LoVo (cell line): ENCODE measurements around the gene ATRX.
"Not testable (repeated sequence)": the region's sequence is repeated elsewhere in the genome, so short reads cannot be mapped to it uniquely, and the experiment has no call there.

Experiments used
- DNase-seq: peaks from one replicate; pipeline ENCODE4 v3.0.0-alpha.2; 2016; ENCODE audit warnings: low spot score

The ATRX gene

GRCh38 chrX:77621453-77621852 is 164.6 kb downstream of the ATRX start:
- DNase-seq = not testable (repeated sequence)

DNA sequence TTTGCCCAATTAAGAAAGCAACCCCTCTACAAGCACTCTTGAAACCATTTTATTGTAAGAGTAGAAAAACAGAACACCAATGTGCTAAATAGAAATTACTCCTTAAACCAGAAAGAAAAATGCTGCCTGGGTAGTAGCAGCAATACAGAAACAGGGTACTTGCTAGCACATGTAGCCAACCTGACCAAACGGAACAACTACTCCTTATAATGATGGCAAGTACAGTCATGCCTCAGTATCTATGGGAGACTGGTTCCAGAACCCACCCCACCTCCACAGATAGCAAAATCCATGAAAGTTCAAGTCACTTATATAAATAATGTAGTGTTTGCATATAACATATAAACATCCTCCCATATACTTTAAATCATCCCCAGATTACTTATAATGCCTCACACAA is 168.8 kb downstream of the ATRX start:
- DNase-seq = no peak

DNA sequence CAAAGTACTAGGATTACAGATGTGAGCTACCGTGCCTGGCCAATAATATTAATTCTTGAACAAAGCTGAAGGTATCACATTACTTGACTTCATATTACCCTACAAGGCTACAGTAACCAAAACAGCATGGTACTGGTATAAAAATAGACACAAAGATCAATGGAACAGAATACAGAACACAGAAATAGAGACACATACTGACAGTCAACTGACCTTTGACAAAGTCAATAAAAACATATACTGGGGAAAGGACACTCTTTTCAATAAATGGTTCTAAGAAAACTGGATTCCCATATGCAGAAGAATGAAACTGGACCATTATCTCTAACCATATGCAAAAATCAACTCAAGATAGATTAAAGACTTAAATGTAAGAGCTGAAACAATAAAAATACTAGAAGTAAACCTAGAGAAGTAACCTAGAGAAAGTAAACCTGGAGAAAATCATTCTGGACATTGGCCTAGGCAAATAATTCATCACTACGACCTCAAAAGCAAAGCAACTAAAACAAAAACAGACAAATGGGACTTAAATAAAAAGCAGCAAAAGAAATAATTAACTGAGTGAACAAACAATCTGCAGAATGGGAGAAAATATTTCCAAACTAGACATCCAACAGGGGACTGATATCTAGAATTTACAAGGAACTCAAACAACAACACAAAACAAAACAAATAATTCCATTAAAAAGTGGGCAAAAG is 182.2 kb downstream of the ATRX start:
- no peak for DNase-seq

DNA sequence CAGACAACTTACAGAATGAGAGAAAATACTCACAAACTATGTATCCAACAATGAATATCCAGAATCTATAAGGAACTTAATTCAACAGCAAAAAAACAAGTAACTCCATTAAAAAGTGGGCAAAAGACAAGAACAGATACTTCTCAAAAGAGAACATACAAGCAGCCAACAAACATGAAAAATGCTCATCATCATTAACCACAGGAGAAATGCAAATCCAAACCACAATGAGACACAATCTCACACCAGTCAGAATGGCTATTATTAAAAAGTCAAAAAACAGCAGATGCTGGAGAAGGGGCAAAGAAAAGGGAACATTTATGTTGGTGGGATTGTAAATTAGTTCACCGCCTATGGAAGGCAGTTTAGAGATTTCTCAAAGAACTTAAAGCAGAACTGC is 188.5 kb downstream of the ATRX start:
- no peak for DNase-seq

GRCh38 chrX:77597090-77597489 is 188.9 kb downstream of the ATRX start:
- no peak for DNase-seq

DNA sequence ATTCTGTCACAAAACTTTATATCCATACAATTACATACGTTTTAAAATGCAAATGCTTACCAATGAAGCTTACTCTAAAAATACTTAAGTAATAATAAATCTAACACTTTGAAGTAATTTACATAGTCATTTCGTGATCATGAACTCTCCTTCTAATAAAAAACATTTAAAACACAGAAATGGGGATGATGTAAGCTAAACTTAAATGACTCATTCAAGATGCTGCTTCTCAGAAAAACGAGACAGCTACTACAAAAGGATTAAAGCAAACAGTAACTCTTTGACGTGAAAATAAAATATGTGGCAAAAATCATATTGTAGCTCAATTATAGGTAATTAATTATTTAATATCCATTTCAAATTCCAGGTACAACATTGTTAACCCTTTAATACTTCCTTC is 190.2 kb downstream of the ATRX start:
- DNase-seq = no peak

GRCh38 chrX:77572322-77572721 is 213.7 kb downstream of the ATRX start:
- DNase-seq = no peak

- no peak for DNase-seq
Measured at GRCh38 chrX:77565278-77565677, 220.7 kb downstream of the ATRX start.

DNA sequence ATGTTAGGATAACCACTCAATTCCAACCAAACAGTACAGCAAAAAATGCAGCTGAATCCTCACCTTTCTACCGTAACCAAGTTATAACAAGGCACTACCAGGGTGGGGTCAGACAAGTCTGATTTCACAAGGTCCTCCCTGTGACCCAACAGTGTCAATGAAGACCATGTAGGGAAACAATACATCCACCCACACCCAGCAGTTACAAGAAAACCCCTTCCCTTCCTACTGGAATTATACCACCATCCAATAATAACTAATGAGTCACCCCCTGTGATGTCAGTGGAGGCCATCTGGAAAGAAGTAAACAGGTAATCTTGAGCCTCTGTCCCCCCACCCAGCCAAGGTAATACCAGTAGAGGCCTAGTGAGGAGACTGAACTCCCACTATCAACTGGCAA is 221.2 kb downstream of the ATRX start:
- no peak for DNase-seq

DNA sequence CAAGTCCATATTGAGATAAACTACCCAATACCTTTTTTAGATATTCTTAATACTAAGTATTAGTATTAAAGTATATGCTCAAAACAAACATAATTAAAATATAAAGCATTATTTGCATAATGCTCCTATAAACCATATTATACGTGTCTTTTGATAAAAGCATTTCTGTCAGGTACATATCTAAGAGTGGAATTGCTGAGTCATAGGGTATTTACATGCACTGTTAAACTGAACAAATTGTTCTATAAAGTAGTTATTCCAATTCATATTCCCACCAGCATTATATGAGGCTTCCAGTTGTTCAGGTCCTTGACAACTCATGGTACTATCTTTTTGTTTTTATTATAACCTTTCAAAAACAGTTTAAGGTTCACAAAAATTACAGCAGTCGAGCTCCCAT is 224.6 kb downstream of the ATRX start:
- DNase-seq = no peak

- no peak for DNase-seq
Measured at GRCh38 chrX:77556276-77556675, 229.7 kb downstream of the ATRX start.

- no peak for DNase-seq
Measured at GRCh38 chrX:77548751-77549150, 237.3 kb downstream of the ATRX start.

GRCh38 chrX:77539778-77540177 is 246.2 kb downstream of the ATRX start:
- DNase-seq = not testable (repeated sequence)

DNA sequence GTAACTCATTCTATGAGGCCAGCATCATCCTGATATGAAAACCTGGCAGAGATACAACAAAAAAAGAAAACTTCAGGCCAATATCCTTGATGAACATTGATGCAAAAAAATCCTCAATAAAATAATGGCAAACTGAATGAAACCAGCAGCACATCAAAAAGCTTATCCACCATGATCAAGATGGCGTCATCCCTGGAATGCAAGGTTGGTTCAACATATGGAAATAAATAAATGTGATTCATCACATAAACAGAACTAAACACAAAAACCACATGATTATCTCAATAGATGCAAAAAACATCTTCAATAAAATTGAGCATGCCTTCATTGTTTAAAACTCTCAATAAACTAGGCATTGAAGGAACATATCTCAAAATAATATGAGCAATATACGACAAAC is 254.8 kb downstream of the ATRX start:
- not testable (repeated sequence) for DNase-seq

- DNase-seq = no peak
Measured at GRCh38 chrX:77528034-77528433, 258.0 kb downstream of the ATRX start.

DNA sequence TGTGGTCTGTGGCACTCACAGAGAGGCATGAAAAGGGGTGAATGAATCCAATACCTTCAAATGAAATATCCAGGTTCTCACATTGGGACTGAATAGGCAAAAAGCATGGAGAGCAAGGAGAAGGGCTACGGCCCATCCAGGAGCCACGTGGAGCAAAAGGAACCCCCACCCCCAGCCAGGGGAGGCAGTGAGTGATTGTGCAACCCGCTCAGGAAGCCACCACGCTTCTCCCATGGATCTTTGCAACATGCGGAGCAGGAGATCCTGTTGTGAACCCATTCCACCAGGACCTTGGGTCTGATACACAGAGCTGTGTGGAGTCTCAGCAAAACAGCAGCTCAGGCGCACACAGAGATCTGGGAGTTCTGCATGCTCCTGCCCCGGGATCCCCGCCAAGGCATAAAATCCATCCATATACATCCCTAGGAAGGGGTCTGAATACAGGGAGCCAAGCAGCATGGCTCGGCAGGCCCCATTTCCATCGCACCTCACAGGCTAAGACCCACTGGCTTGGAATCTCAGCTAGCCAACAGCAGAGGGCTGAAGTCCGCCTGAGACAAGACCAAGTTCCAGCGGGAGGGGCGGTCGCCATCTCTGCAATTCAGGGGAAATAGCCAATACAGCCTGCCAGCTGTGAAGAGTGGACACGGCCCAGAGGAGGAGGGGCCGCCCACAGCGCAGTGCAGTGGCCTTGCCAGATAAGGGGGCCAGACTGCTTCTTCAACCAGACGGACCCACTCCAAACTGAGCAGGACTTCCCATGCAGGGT is 258.6 kb downstream of the ATRX start:
- DNase-seq = no peak

DNA sequence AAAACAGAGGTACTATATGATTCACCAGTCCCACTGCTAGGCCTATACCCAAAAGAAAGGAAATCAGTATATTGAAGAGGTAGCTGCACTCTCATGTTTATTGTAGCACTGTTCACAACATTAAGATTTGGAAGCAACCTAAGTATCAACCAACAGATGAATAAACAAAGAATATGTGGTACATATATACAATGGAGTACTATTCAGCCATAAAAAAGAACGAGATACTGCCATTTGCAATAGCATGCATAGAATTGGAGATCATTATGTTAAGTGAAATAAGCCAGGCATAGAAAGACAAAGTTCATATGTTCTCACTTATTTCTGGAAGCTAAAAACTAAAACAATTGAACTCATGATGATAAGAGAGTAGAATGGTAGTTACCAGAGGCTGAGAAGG is 266.3 kb downstream of the ATRX start:
- no peak for DNase-seq

- no peak for DNase-seq
Measured at GRCh38 chrX:77514177-77514576, 271.8 kb downstream of the ATRX start.

GRCh38 chrX:77510007-77510406 is 276.0 kb downstream of the ATRX start:
- DNase-seq = no peak

- DNase-seq = no peak
Measured at GRCh38 chrX:77505227-77505626, 280.8 kb downstream of the ATRX start.

DNA sequence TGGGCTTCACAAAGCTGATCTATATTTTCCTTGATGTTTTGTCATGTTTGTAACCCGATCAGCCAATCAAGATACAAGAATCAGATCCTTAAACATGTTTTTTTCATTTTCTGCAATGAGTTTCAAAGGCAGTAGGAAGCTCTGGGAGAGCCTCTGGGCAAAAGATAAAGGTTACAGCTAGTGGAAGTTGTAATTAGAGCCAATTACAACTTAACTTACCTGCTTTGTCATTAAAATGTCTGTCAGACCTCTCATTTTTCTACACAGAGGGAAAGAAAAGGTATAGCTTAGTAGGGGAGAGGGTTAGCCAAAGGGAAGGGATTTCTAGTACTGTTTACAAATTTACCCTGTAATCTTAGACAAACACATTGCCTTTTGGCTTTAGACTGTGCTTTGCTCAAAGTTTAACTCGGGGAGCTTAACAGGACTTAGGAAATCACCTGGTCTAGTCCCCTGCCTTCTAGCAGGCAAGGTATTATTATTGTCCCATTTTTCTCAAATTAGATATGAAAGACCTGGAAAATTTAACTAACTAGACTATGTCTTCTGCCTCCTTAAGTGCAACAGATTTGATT is 283.0 kb downstream of the ATRX start:
- no peak for DNase-seq

DNA sequence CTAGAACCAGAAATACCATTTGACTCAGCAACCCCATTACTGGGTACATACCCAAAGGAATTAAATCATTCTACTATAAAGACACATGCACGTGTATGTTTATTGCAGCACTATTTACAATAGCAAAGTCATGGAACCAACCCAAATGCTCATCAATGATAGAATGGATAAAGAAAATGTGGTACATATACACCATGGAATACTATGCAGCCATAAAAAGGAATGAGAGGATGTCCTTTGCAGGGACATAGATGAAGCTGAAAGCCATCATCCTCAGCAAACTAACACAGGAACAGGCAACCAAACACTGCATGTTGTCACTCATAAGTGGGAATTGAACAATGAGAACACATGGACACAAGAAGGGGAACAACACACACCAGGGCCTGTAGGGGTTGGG is 285.9 kb downstream of the ATRX start:
- DNase-seq = not testable (repeated sequence)
